Measurements from ENCODE around the gene GIMD1.

The GIMD1 gene

GRCh38 chr4:106314960-106315359, 53.6 kb downstream of the GIMD1 start:
- peak; percentile 8 for DNase-seq (ENCODE audit: low spot score)

- DNase-seq (ENCODE audit: low spot score): no peak
Measured at GRCh38 chr4:106312997-106313522, 55.5 kb downstream of the GIMD1 start.

GRCh38 chr4:106312377-106312776, 56.2 kb downstream of the GIMD1 start:
- no peak for DNase-seq (ENCODE audit: low spot score)
